ENCODE results near the gene PPP1R8.

- TF ChIP-seq CTCF (IDR thresholded peaks at IDR 0.05; ENCODE audit: low read length) = no peak
- no peak for TF ChIP-seq EZH2 (IDR thresholded peaks at IDR 0.05; ENCODE audit: borderline replicate concordance, low read length)
Observed at GRCh38 chr1:27849951-27850350, 19.4 kb downstream of the PPP1R8 start.
